Left lung (tissue), 10 donors: ENCODE measurements around the gene PCGF3. TPM values are rescaled to one million over a fixed set of nuclear protein-coding genes. Genes with fewer than 3 reads are reported as not detected.

Experiments used
- ATAC-seq: fragments of 200-7000 bp; cut with Tn5 transposase; one replicate; pipeline ENCODE4 v1.9.1; 2020; ENCODE audit warnings: moderate library complexity
- DNase-seq, 4 donors: peaks; one replicate each; pipeline ENCODE4 v3.0.0-alpha.2; 2013 to 2020
- H3K27ac ChIP-seq, 2 donors: fragments of 200-600 bp; sonication (generic) in 1 of 2; one replicate each; pipeline versions ENCODE4 v1.5.0 to v1.8.0; 2020 to 2021
- H3K27me3 ChIP-seq, 2 donors: fragments of 200-600 bp; sonication (generic) in 1 of 2; one replicate each; pipeline versions ENCODE4 v1.5.0 to v1.8.0; 2020 to 2021
- H3K36me3 ChIP-seq, 2 donors: fragments of 200-600 bp; sonication (generic) in 1 of 2; one replicate each; pipeline versions ENCODE4 v1.5.0 to v1.8.0; 2020 to 2021
- H3K4me1 ChIP-seq, 2 donors: fragments of 200-600 bp; one replicate each; pipeline ENCODE4 v1.8.0; 2021
- H3K4me3 ChIP-seq, 2 donors: fragments of 200-600 bp; sonication (generic) in 1 of 2; one replicate each; pipeline versions ENCODE4 v1.5.0 to v1.8.0; 2020 to 2021; ENCODE audit warnings: mild to moderate bottlenecking in 1 of 2
- H3K9me3 ChIP-seq, 2 donors: fragments of 200-600 bp; sonication (generic) in 1 of 2; one replicate each; pipeline versions ENCODE4 v1.5.0 to v1.8.0; 2020 to 2021
- CTCF ChIP-seq, 2 donors: fragments of 200-600 bp; sonication (generic) in 1 of 2; IDR thresholded peaks; one replicate each; pipeline versions ENCODE4 v1.5.0 to v1.8.0; 2021; ENCODE audit warnings: antibody characterized with exemption in 2 of 2
- intact Hi-C, 2 donors: fragments of 100-400 bp; cut with DNase I; formaldehyde crosslinking; loops; one replicate each; pipeline versions ENCODE4 v1.11.2 to v1.14.2; 2022
- polyA plus RNA-seq, 6 donors: library from polyadenylated mRNA; unstranded; fragments of 120-200 nt; gene quantifications; one replicate each; pipeline ENCODE4 v1.2.1, GENCODE V29; 2013; ENCODE audit not compliant: insufficient read length in 6 of 6
- total RNA-seq, 2 donors: library from RNA; stranded (reverse); fragmentation: NEBNext Ultra II Directional; extraction: Animal tissue kit (Norgen Biotek cat#: 25700); gene quantifications; one replicate each; pipeline ENCODE4 v1.2.1, GENCODE V29; 2021
- donor health status: DM: no; HTN: yes; CAD: no.
- donor health status: DM: no; HTN: no; CAD: no.

Gene PCGF3
- total and polyA plus RNA-seq, 8 donors, result 43.7 to 110 (median 88.7) TPM

GRCh38 chr4:781493-782216, 76.0 kb downstream of the PCGF3 start:
- intact Hi-C loops, result no loop called here
- no peaks in the 10 kb centered on the region for H3K9me3 ChIP-seq
- TF ChIP-seq CTCF (IDR thresholded peaks at IDR 0.05), result no peak
- peaks cover 26 to 66% of the 10 kb centered on the region in 2 donors for H3K4me1 ChIP-seq
- peaks cover 22 to 26% of the 10 kb centered on the region in 2 donors for H3K27me3 ChIP-seq
- peak overlapping the region; percentile 88 to 93 for H3K27ac ChIP-seq
- peak overlapping the region; percentile 100 for H3K4me3 ChIP-seq
- ATAC-seq (peak; percentile 97), DNase-seq (peak; percentile 99 to 100 (median 99))
- H3K36me3 ChIP-seq, result peaks cover 0 to 34% of the 10 kb centered on the region in 2 donors

- TF ChIP-seq CTCF (IDR thresholded peaks at IDR 0.05), result no peak
- DNase-seq (peak in 1 of 4 donors; percentile 69), ATAC-seq (no peak)
- Histone ChIP-seq H3K36me3 (peaks cover 0 to 5% of the 10 kb centered on the region in 2 donors), H3K4me3 (no peak overlapping the region), H3K9me3 (no peaks in the 10 kb centered on the region), H3K27me3 (peaks cover 32 to 56% of the 10 kb centered on the region in 2 donors), H3K27ac (no peak overlapping the region), H3K4me1 (peaks cover 23 to 54% of the 10 kb centered on the region in 2 donors)
- intact Hi-C loops, result no loop called here
Observed at GRCh38 chr4:784401-785331, 79.0 kb downstream of the PCGF3 start.

- H3K27ac ChIP-seq, result no peak overlapping the region
- intact Hi-C loops, result no loop called here
- ATAC-seq (no peak), DNase-seq (peak in 1 of 4 donors; percentile 73)
- peaks cover 32 to 65% of the 10 kb centered on the region in 2 donors for H3K27me3 ChIP-seq
- peak overlapping the region; percentile 11 to 28 for H3K4me3 ChIP-seq
- H3K36me3 ChIP-seq, result no peaks in the 10 kb centered on the region
- TF ChIP-seq CTCF (IDR thresholded peaks at IDR 0.05), result no peak
- no peaks in the 10 kb centered on the region for H3K9me3 ChIP-seq
- peaks cover 16 to 45% of the 10 kb centered on the region in 2 donors for H3K4me1 ChIP-seq
Observed at GRCh38 chr4:785332-786073, 79.9 kb downstream of the PCGF3 start.

GRCh38 chr4:786074-786741, 80.6 kb downstream of the PCGF3 start:
- H3K4me1 ChIP-seq, result peaks cover 13 to 40% of the 10 kb centered on the region in 2 donors
- no peaks in the 10 kb centered on the region for H3K36me3 ChIP-seq
- peak overlapping the region; percentile 11 to 28 for H3K4me3 ChIP-seq
- DNase-seq (peak in 1 of 4 donors; percentile 78), ATAC-seq (no peak)
- no peaks in the 10 kb centered on the region for H3K9me3 ChIP-seq
- H3K27me3 ChIP-seq, result peaks cover 32 to 72% of the 10 kb centered on the region in 2 donors
- no peak for TF ChIP-seq CTCF (IDR thresholded peaks at IDR 0.05)
- H3K27ac ChIP-seq, result peak overlapping the region; percentile 33 to 65
- intact Hi-C loops, result no loop called here
